ENCODE results near the gene MACROD2.

DNA sequence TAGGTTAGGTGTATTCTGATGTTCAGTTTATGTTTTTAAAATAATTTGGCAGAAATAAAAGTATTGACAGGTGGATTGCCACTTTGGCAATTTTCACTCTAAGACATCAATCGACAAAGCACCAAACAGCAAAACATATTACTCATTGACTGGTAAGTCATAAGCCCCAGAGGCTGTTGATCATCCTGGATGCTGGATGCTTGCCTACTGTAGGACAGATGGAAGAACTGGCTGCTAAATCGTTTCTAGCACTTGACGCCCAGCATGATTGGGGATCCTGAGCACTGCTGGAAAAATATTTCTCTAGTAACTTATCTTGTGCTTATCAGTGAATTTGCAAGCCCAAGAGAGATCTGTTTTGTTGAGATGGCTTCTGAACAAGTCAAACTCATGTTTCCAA, 1343.9 kb downstream of the MACROD2 start:
- TF ChIP-seq, protein P1, sequence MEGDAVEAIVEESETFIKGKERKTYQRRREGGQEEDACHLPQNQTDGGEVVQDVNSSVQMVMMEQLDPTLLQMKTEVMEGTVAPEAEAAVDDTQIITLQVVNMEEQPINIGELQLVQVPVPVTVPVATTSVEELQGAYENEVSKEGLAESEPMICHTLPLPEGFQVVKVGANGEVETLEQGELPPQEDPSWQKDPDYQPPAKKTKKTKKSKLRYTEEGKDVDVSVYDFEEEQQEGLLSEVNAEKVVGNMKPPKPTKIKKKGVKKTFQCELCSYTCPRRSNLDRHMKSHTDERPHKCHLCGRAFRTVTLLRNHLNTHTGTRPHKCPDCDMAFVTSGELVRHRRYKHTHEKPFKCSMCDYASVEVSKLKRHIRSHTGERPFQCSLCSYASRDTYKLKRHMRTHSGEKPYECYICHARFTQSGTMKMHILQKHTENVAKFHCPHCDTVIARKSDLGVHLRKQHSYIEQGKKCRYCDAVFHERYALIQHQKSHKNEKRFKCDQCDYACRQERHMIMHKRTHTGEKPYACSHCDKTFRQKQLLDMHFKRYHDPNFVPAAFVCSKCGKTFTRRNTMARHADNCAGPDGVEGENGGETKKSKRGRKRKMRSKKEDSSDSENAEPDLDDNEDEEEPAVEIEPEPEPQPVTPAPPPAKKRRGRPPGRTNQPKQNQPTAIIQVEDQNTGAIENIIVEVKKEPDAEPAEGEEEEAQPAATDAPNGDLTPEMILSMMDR (IDR thresholded peaks at IDR 0.05), result no peak
- TF ChIP-seq POLR2A (IDR thresholded peaks at IDR 0.05), result no peak
